Measurements from ENCODE around the gene CRYGB. TPM values are rescaled to one million over a fixed set of nuclear protein-coding genes. Genes with fewer than 3 reads are reported as not detected.

The CRYGB gene
- total RNA-seq, 4 donors from 2014 or later = not detected

- intact Hi-C loops (cut with DNase I; ENCODE audit: low total_unique reads) (loop anchor here (5.0 kb wide), 1 partner anchor 979 kb away; no protein-coding TSS in a partner anchor), in situ Hi-C loops (cut with MboI; ENCODE audit: low pct_ligation_motif_present in 1 of 4, low pct_unique_long_range_greater_than_20kb in 1 of 4, low sequenced_read_pairs in 3 of 4) (no loop called here)
- 87% methylated on average over 2 of the region's 2 CpGs; no CpG with 5 or more reads in 1 of the 2 donors for WGBS, 2 donors (ENCODE audit: low coverage in 1 of 2)
These were observed 9.3 kb downstream of the CRYGB start for GRCh38 chr2:208136716-208137094.

GRCh38 chr2:208135794-208136715, 9.9 kb downstream of the CRYGB start:
- 48 to 69% methylated on average over 2 to 11 of the region's 11 CpGs for WGBS, 2 donors (ENCODE audit: low coverage in 1 of 2)
- Histone ChIP-seq H3K27ac (no peak overlapping the region), H3K36me3 (no peaks in the 10 kb centered on the region), H3K4me3 (no peak overlapping the region), H3K9me3 (no peaks in the 10 kb centered on the region), H3K4me1 (peaks cover 0 to 7% (median 0%) of the 10 kb centered on the region in 4 donors), H3K27me3 (no peaks in the 10 kb centered on the region)
- TF ChIP-seq CTCF (IDR thresholded peaks at IDR 0.05) (no peak), POLR2A (IDR thresholded peaks at IDR 0.05) (no peak), POLR2AphosphoS5 (IDR thresholded peaks at IDR 0.05) (no peak), EP300 (IDR thresholded peaks at IDR 0.05; ENCODE audit: low read depth) (no peak)
- DNase-seq = peak; percentile 17
- in situ Hi-C loops (cut with MboI; ENCODE audit: low pct_ligation_motif_present in 1 of 4, low pct_unique_long_range_greater_than_20kb in 1 of 4, low sequenced_read_pairs in 3 of 4) = no loop called here
- intact Hi-C loops (cut with DNase I; ENCODE audit: low total_unique reads) = loop anchor here (5.0 kb wide), 1 partner anchor 979 kb away; no protein-coding TSS in a partner anchor

More at GRCh38 chr2:208136716-208137094, 9.3 kb downstream of the CRYGB start:
- H3K4me3 ChIP-seq = no peak overlapping the region
- no peaks in the 10 kb centered on the region for H3K9me3 ChIP-seq
- H3K4me1 ChIP-seq = peaks cover 0 to 7% (median 0%) of the 10 kb centered on the region in 4 donors
- H3K27ac ChIP-seq = no peak overlapping the region
- H3K27me3 ChIP-seq = no peaks in the 10 kb centered on the region
- TF ChIP-seq CTCF (IDR thresholded peaks at IDR 0.05) = no peak
- TF ChIP-seq POLR2AphosphoS5 (IDR thresholded peaks at IDR 0.05) = no peak
- no peak for TF ChIP-seq EP300 (IDR thresholded peaks at IDR 0.05; ENCODE audit: low read depth)
- TF ChIP-seq POLR2A (IDR thresholded peaks at IDR 0.05) = no peak
- DNase-seq = no peak
- no peaks in the 10 kb centered on the region for H3K36me3 ChIP-seq

- intact Hi-C loops (cut with DNase I; ENCODE audit: low total_unique reads) (loop anchor here (5.0 kb wide), 1 partner anchor 978 kb away; no protein-coding TSS in a partner anchor), in situ Hi-C loops (cut with MboI; ENCODE audit: low pct_ligation_motif_present in 1 of 4, low pct_unique_long_range_greater_than_20kb in 1 of 4, low sequenced_read_pairs in 3 of 4) (no loop called here)
- 45 to 52% methylated on average over 3 to 7 of the region's 8 CpGs for WGBS, 2 donors (ENCODE audit: low coverage in 1 of 2)
- Histone ChIP-seq H3K4me3 (no peak overlapping the region), H3K9me3 (no peaks in the 10 kb centered on the region), H3K27me3 (no peaks in the 10 kb centered on the region), H3K36me3 (no peaks in the 10 kb centered on the region), H3K27ac (no peak overlapping the region), H3K4me1 (peaks cover 0 to 8% (median 0%) of the 10 kb centered on the region in 4 donors)
- TF ChIP-seq CTCF (IDR thresholded peaks at IDR 0.05) = no peak
- TF ChIP-seq EP300 (IDR thresholded peaks at IDR 0.05; ENCODE audit: low read depth) = no peak
- no peak for TF ChIP-seq POLR2AphosphoS5 (IDR thresholded peaks at IDR 0.05)
- TF ChIP-seq POLR2A (IDR thresholded peaks at IDR 0.05) = no peak
- no peak for DNase-seq
These were observed 10.9 kb downstream of the CRYGB start for GRCh38 chr2:208134928-208135586.

- in situ Hi-C loops (cut with MboI; ENCODE audit: low pct_ligation_motif_present in 1 of 4, low pct_unique_long_range_greater_than_20kb in 1 of 4, low sequenced_read_pairs in 3 of 4) (no loop called here), intact Hi-C loops (cut with DNase I; ENCODE audit: low total_unique reads) (no loop called here)
- 57 to 69% methylated on average over 5 to 6 of the region's 6 CpGs for WGBS, 2 donors (ENCODE audit: low coverage in 1 of 2)
- Histone ChIP-seq H3K27me3 (no peaks in the 10 kb centered on the region), H3K36me3 (no peaks in the 10 kb centered on the region), H3K4me3 (no peak overlapping the region), H3K9me3 (no peaks in the 10 kb centered on the region), H3K27ac (no peak overlapping the region), H3K4me1 (peaks cover 0 to 4% (median 0%) of the 10 kb centered on the region in 4 donors)
- no peak for DNase-seq
- TF ChIP-seq POLR2AphosphoS5 (IDR thresholded peaks at IDR 0.05) = no peak
- no peak for TF ChIP-seq EP300 (IDR thresholded peaks at IDR 0.05; ENCODE audit: low read depth)
- TF ChIP-seq POLR2A (IDR thresholded peaks at IDR 0.05) = no peak
- TF ChIP-seq CTCF (IDR thresholded peaks at IDR 0.05) = no peak
These were observed 15.2 kb downstream of the CRYGB start for GRCh38 chr2:208130712-208131110.
